ENCODE measurements around the gene IMMP1L.

DNA sequence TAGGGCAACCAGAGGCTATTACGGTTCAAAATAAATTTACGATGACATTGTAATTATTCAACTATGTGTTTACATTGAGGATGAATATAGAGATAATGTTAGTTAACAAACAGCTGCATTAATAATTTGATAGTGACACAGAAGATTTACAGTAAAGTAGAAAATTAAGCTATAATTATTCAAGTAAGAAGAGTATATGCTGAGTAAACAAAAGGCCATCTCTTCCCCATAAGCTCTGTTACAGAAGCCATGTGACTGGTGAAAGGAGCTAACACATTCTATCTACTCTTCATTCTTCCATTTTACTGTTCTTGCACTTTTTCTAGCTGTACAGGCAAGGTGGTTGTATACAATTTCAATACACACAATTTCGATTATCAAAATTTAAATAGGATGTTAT is 54.2 kb downstream of the IMMP1L start:
- TF ChIP-seq RCOR1 (IDR thresholded peaks at IDR 0.05; ENCODE audit: low read depth, low read length) (no peak), REST (IDR thresholded peaks at IDR 0.05) (no peak), NR3C1 (IDR thresholded peaks at IDR 0.05) (no peak)

All from A549 (cell line).